ENCODE results near the gene GGCX. TPM values are rescaled to one million over a fixed set of nuclear protein-coding genes. Genes with fewer than 3 reads are reported as not detected.
A peak's percentile ranks its signal among the peaks of the same experiment; 100 is the strongest.

The GGCX gene
- total and polyA plus RNA-seq, 2 of the 13 experiments (the other 11 are each of a cell fraction or from before 2014, with no cell fraction given): 72.5 to 103 TPM

- peak; percentile 64; the same call in 1 of the 2 replicates for TF ChIP-seq ZNF839 (CRISPR knock-in tag; IDR thresholded peaks at IDR 0.05; ENCODE audit: borderline replicate concordance)
- TF ChIP-seq ZNF781 (CRISPR knock-in tag; IDR thresholded peaks at IDR 0.05; ENCODE audit: borderline replicate concordance, not compliant biosample characterization): peak; percentile 52
- TF ChIP-seq MLLT10 (CRISPR knock-in tag; IDR thresholded peaks at IDR 0.05): no peak
- no peak for TF ChIP-seq ZNF318 (CRISPR knock-in tag; IDR thresholded peaks at IDR 0.05)
- peak; percentile 78 for TF ChIP-seq ELF3 (CRISPR knock-in tag; IDR thresholded peaks at IDR 0.05)
- no peak for TF ChIP-seq FOXJ3 (CRISPR knock-in tag; IDR thresholded peaks at IDR 0.05; ENCODE audit: borderline replicate concordance)
- no peak; the same call in 1 of the 2 replicates for TF ChIP-seq ZNF574 (CRISPR knock-in tag; IDR thresholded peaks at IDR 0.05)
- no peak for TF ChIP-seq NFRKB (IDR thresholded peaks at IDR 0.05)
- 0 out of 2 replicates have a peak, but pooled peaks have one; percentile 18 for TF ChIP-seq MAZ (IDR thresholded peaks at IDR 0.05; ENCODE audit: borderline replicate concordance, low read depth, low read length)
- no peak for TF ChIP-seq MAZ (CRISPR knock-in tag; IDR thresholded peaks at IDR 0.05; ENCODE audit: low read depth)
- TF ChIP-seq SKIL (CRISPR knock-in tag; IDR thresholded peaks at IDR 0.05; ENCODE audit: borderline replicate concordance): no peak
- TF ChIP-seq BCL3 (CRISPR knock-in tag; IDR thresholded peaks at IDR 0.05): no peak
Observed at GRCh38 chr2:85577386-85578242, 16.3 kb upstream of the GGCX start, which contains the start of gene VAMP8 (continued).

All from HepG2 (cell line).